Ishikawa (cell line): ENCODE results near the gene SERPINB7.

Experiments
- CEBPB ChIP-seq: IDR thresholded peaks from 2 replicates; pipeline ENCODE4 v1.6.1; 2012
- CREB1 ChIP-seq: IDR thresholded peaks from 2 replicates; pipeline ENCODE4 v1.6.1; 2012; ENCODE audit warnings: low read depth
- EGR1 ChIP-seq: IDR thresholded peaks from 2 replicates; pipeline ENCODE4 v1.6.1; 2012
- EP300 ChIP-seq: IDR thresholded peaks from 2 replicates; pipeline ENCODE4 v1.6.1; 2012; ENCODE audit warnings: borderline replicate concordance
- FOXM1 ChIP-seq: IDR thresholded peaks from 2 replicates; pipeline ENCODE4 v1.6.1; 2012; ENCODE audit warnings: low read depth, borderline replicate concordance
- MAX ChIP-seq: IDR thresholded peaks from 2 replicates; pipeline ENCODE4 v1.6.1; 2012
- NFIC ChIP-seq: IDR thresholded peaks from 2 replicates; pipeline ENCODE4 v1.6.1; 2012
- RAD21 ChIP-seq: IDR thresholded peaks from 2 replicates; pipeline ENCODE4 v1.6.1; 2012; ENCODE audit warnings: low read depth
- REST ChIP-seq: IDR thresholded peaks from 2 replicates; pipeline ENCODE4 v1.6.1; 2012; ENCODE audit warnings: low read depth, mild to moderate bottlenecking
- TAF1 ChIP-seq: IDR thresholded peaks from 2 replicates; pipeline ENCODE4 v1.6.1; 2012; ENCODE audit warnings: low read depth, mild to moderate bottlenecking
- TCF12 ChIP-seq: IDR thresholded peaks from 2 replicates; pipeline ENCODE4 v1.6.1; 2012; ENCODE audit warnings: low read depth
- TEAD4 ChIP-seq: IDR thresholded peaks from 2 replicates; pipeline ENCODE4 v1.6.1; 2012
- USF1 ChIP-seq: IDR thresholded peaks from 2 replicates; pipeline ENCODE4 v1.6.1; 2012
- YY1 ChIP-seq: IDR thresholded peaks from 2 replicates; pipeline ENCODE4 v1.6.1; 2012; ENCODE audit warnings: low read depth
- ZBTB7A ChIP-seq: IDR thresholded peaks from 2 replicates; pipeline ENCODE4 v1.6.1; 2012; ENCODE audit warnings: low read depth

Gene SERPINB7

GRCh38 chr18:63747006-63747405 is 28.2 kb upstream of the SERPINB7 start:
- TF ChIP-seq TAF1, result no peak
- TF ChIP-seq EGR1, result no peak
- no peak for TF ChIP-seq YY1
- TF ChIP-seq REST, result no peak

GRCh38 chr18:63749489-63749888 is 25.7 kb upstream of the SERPINB7 start:
- TF ChIP-seq MAX, result no peak
- TF ChIP-seq TCF12, result no peak
- TF ChIP-seq ZBTB7A, result no peak
- no peak for TF ChIP-seq NFIC
- no peak for TF ChIP-seq REST
- TF ChIP-seq TAF1, result no peak
- TF ChIP-seq USF1, result no peak
- TF ChIP-seq FOXM1, result no peak
- no peak for TF ChIP-seq YY1
- no peak for TF ChIP-seq EP300
- TF ChIP-seq RAD21, result no peak

- no peak for TF ChIP-seq FOXM1
These were observed 22.6 kb upstream of the SERPINB7 start for GRCh38 chr18:63752636-63753035.

GRCh38 chr18:63753676-63754075 is 21.5 kb upstream of the SERPINB7 start:
- TF ChIP-seq MAX (no peak), YY1 (no peak), TCF12 (no peak), CEBPB (no peak), TAF1 (no peak), EGR1 (no peak), CREB1 (no peak), NFIC (no peak), TEAD4 (no peak), USF1 (no peak), REST (no peak), RAD21 (no peak), ZBTB7A (no peak), EP300 (no peak)

GRCh38 chr18:63757541-63757940 is 17.7 kb upstream of the SERPINB7 start:
- no peak for TF ChIP-seq ZBTB7A
- TF ChIP-seq YY1, result no peak
- TF ChIP-seq USF1, result no peak
- TF ChIP-seq EP300, result no peak
- TF ChIP-seq NFIC, result no peak
- no peak for TF ChIP-seq TCF12
- no peak for TF ChIP-seq CREB1
- no peak for TF ChIP-seq TEAD4
- no peak for TF ChIP-seq CEBPB
